OCI-LY3 (cell line): Measurements from ENCODE around the gene CACNG1.

Source experiments
- CTCF ChIP-seq: fragments of 200-600, 300-600 bp; sonication (generic); IDR thresholded peaks from 2 replicates; pipeline ENCODE4 v1.5.1; 2014; ENCODE audit warnings: antibody characterized with exemption, low read length, low read depth
- EZH2phosphoT487 ChIP-seq: fragments of 200-600 bp; shearing (Covaris generic); IDR thresholded peaks from 2 replicates; pipeline ENCODE4 v1.6.1; 2018; ENCODE audit warnings: antibody characterized with exemption, mixed run types, low read depth

- no peak for TF ChIP-seq CTCF
- no peak for TF ChIP-seq EZH2phosphoT487
These were observed 11.7 kb downstream of the CACNG1 start for GRCh38 chr17:67055811-67056745.
